Measurements from ENCODE around the gene CDH12. TPM values are rescaled to one million over a fixed set of nuclear protein-coding genes. Genes with fewer than 3 reads are reported as not detected.

CDH12 gene
- total and polyA plus RNA-seq, 4 donors = 0.02 to 3.7 (median 0.31) TPM; not detected in 1

GRCh38 chr5:21893161-21893560 is 960.0 kb downstream of the CDH12 start:
- Histone ChIP-seq H3K36me3 (ENCODE audit: control insufficient read depth in 4 of 4, insufficient read depth in 4 of 4, low read length in 4 of 4) (no peaks in the 10 kb centered on the region), H3K27ac (ENCODE audit: low read depth in 1 of 2, low read length in 1 of 2) (no peak overlapping the region), H3K9ac (ENCODE audit: insufficient read depth in 1 of 2, low read length in 2 of 2) (no peak overlapping the region), H3K27me3 (ENCODE audit: control insufficient read depth in 3 of 3, insufficient read depth in 3 of 3, low read length in 2 of 3) (no peaks in the 10 kb centered on the region), H3K4me3 (no peak overlapping the region), H3K9me3 (ENCODE audit: control insufficient read depth in 4 of 4, insufficient read depth in 3 of 4, low read length in 3 of 4) (no peaks in the 10 kb centered on the region), H3K4me1 (ENCODE audit: control insufficient read depth in 5 of 5, insufficient read depth in 5 of 5, low read length in 5 of 5) (peaks cover 0 to 7% (median 0%) of the 10 kb centered on the region in 5 donors)
- ATAC-seq (ENCODE audit: insufficient read depth, low FRiP score) (no peak), DNase-seq (no peak)
- no peak for TF ChIP-seq CTCF (IDR thresholded peaks at IDR 0.05; ENCODE audit: control extremely low read depth, extremely low read depth)
- 92 to 94% methylated on average over 2 of the region's 2 CpGs for WGBS, 2 donors

GRCh38 chr5:21889581-21889980 is 963.6 kb downstream of the CDH12 start:
- Histone ChIP-seq H3K4me3 (no peak overlapping the region), H3K9ac (ENCODE audit: insufficient read depth in 1 of 2, low read length in 2 of 2) (peak overlapping the region in 1 of 2 donors; percentile 54), H3K36me3 (ENCODE audit: control insufficient read depth in 4 of 4, insufficient read depth in 4 of 4, low read length in 4 of 4) (no peaks in the 10 kb centered on the region), H3K4me1 (ENCODE audit: control insufficient read depth in 5 of 5, insufficient read depth in 5 of 5, low read length in 5 of 5) (peaks cover 0 to 7% (median 0%) of the 10 kb centered on the region in 5 donors), H3K9me3 (ENCODE audit: control insufficient read depth in 4 of 4, insufficient read depth in 3 of 4, low read length in 3 of 4) (no peaks in the 10 kb centered on the region), H3K27ac (ENCODE audit: low read depth in 1 of 2, low read length in 1 of 2) (no peak overlapping the region), H3K27me3 (ENCODE audit: control insufficient read depth in 3 of 3, insufficient read depth in 3 of 3, low read length in 2 of 3) (no peaks in the 10 kb centered on the region)
- no peak for TF ChIP-seq CTCF (IDR thresholded peaks at IDR 0.05; ENCODE audit: control extremely low read depth, extremely low read depth)
- DNase-seq = peak in 2 of 3 donors; percentile 53 to 73
- WGBS, 2 donors = 74 to 84% methylated on average over 1 of the region's 1 CpG
- ATAC-seq (ENCODE audit: insufficient read depth, low FRiP score) = no peak

GRCh38 chr5:21882074-21882745 is 970.9 kb downstream of the CDH12 start:
- DNase-seq = no peak
- Histone ChIP-seq H3K27ac (ENCODE audit: low read depth in 1 of 2, low read length in 1 of 2) (no peak overlapping the region), H3K27me3 (ENCODE audit: control insufficient read depth in 3 of 3, insufficient read depth in 3 of 3, low read length in 2 of 3) (no peaks in the 10 kb centered on the region), H3K9me3 (ENCODE audit: control insufficient read depth in 4 of 4, insufficient read depth in 3 of 4, low read length in 3 of 4) (peaks cover 0 to 3% (median 0%) of the 10 kb centered on the region in 4 donors), H3K36me3 (ENCODE audit: control insufficient read depth in 4 of 4, insufficient read depth in 4 of 4, low read length in 4 of 4) (no peaks in the 10 kb centered on the region), H3K9ac (ENCODE audit: insufficient read depth in 1 of 2, low read length in 2 of 2) (no peak overlapping the region), H3K4me1 (ENCODE audit: control insufficient read depth in 5 of 5, insufficient read depth in 5 of 5, low read length in 5 of 5) (no peaks in the 10 kb centered on the region), H3K4me3 (no peak overlapping the region)
- WGBS, 2 donors = 89% methylated on average over 16 to 17 of the region's 17 CpGs
- no peak for ATAC-seq (ENCODE audit: insufficient read depth, low FRiP score)
- no peak for TF ChIP-seq CTCF (IDR thresholded peaks at IDR 0.05; ENCODE audit: control extremely low read depth, extremely low read depth)

GRCh38 chr5:21880164-21880563 is 973.0 kb downstream of the CDH12 start:
- no peaks in the 10 kb centered on the region for H3K36me3 ChIP-seq (ENCODE audit: control insufficient read depth in 4 of 4, insufficient read depth in 4 of 4, low read length in 4 of 4)
- no peak for ATAC-seq (ENCODE audit: insufficient read depth, low FRiP score)
- 82 to 85% methylated on average over 2 of the region's 2 CpGs for WGBS, 2 donors

More at GRCh38 chr5:21880164-21880563, 973.0 kb downstream of the CDH12 start:
- Histone ChIP-seq H3K4me3 (no peak overlapping the region), H3K27me3 (ENCODE audit: control insufficient read depth in 3 of 3, insufficient read depth in 3 of 3, low read length in 2 of 3) (no peaks in the 10 kb centered on the region), H3K9me3 (ENCODE audit: control insufficient read depth in 4 of 4, insufficient read depth in 3 of 4, low read length in 3 of 4) (peaks cover 0 to 3% (median 0%) of the 10 kb centered on the region in 4 donors), H3K27ac (ENCODE audit: low read depth in 1 of 2, low read length in 1 of 2) (no peak overlapping the region), H3K9ac (ENCODE audit: insufficient read depth in 1 of 2, low read length in 2 of 2) (no peak overlapping the region), H3K4me1 (ENCODE audit: control insufficient read depth in 5 of 5, insufficient read depth in 5 of 5, low read length in 5 of 5) (no peaks in the 10 kb centered on the region)
- TF ChIP-seq CTCF (IDR thresholded peaks at IDR 0.05; ENCODE audit: control extremely low read depth, extremely low read depth) = no peak
- DNase-seq = no peak

Measured in lung (tissue), 12 donors.